Type B pancreatic cell (in vitro differentiated cells): ENCODE results near the gene SMIM22. TPM values are rescaled to one million over a fixed set of nuclear protein-coding genes. Genes with fewer than 3 reads are reported as not detected.

ENCODE experiments used
- DNase-seq: peaks from one replicate; pipeline ENCODE4 v3.0.0; 2021; ENCODE audit warnings: mixed read lengths; ENCODE audit not compliant: unreplicated experiment; ENCODE audit errors: extremely low spot score
- H3K27ac Mint-ChIP-seq: 2 replicates; pipeline ENCODE4 v1.8.0; 2021; ENCODE audit warnings: mild to moderate bottlenecking, mixed read lengths
- H3K27me3 Mint-ChIP-seq: 2 replicates; pipeline ENCODE4 v1.8.0; 2021; ENCODE audit warnings: mixed read lengths
- H3K36me3 Mint-ChIP-seq: 2 replicates; pipeline ENCODE4 v1.8.0; 2021; ENCODE audit warnings: mixed read lengths
- H3K4me1 Mint-ChIP-seq: one replicate; pipeline ENCODE4 v1.8.0; 2021; ENCODE audit warnings: mixed read lengths; ENCODE audit not compliant: unreplicated experiment
- H3K4me3 Mint-ChIP-seq: 2 replicates; pipeline ENCODE4 v1.8.0; 2021; ENCODE audit warnings: mild to moderate bottlenecking, mixed read lengths
- H3K9me3 Mint-ChIP-seq: 2 replicates; pipeline ENCODE4 v1.8.0; 2021; ENCODE audit warnings: mixed read lengths
- CTCF ChIP-seq: fragments of 200-600 bp; sonication (generic); conservative IDR thresholded peaks from 2 replicates; pipeline ENCODE4 v1.5.0; 2021; ENCODE audit warnings: antibody characterized with exemption, mild to moderate bottlenecking
- total RNA-seq: library from RNA; stranded (reverse); gene quantifications from 2 replicates; pipeline ENCODE4 v1.2.1, GENCODE V29; 2021; ENCODE audit warnings: low replicate concordance

The SMIM22 gene
- total RNA-seq, 1 donor from 2014 or later, result 7.8 TPM

DNA sequence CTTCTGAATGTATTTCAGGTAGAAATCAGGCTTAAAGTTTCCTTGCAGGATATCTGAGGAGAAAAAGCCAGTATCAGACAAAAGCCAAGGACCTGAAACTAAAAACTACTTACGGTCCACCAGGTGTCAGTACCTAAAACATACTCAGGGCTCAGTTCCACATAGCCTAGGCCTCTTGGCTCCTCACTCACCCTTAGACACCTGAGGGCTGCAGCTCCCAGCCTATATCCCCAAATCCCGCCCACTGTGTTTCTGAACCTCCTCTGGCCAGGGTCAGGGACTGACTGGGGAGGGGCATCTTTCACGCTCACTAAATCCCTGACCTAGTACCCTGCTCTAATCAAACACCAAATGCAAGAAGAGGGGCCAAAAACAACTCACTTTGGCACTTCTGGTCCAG lies 16.1 kb downstream of the SMIM22 start:
- Mint-ChIP-seq H3K4me3 (no peak overlapping the region), H3K4me1 (no peaks in the 10 kb centered on the region), H3K9me3 (no peaks in the 10 kb centered on the region), H3K27me3 (no peaks in the 10 kb centered on the region), H3K27ac (no peak overlapping the region), H3K36me3 (peaks cover 17% of the 10 kb centered on the region)
- no peak for TF ChIP-seq CTCF
- no peak for DNase-seq

- no peak overlapping the region for H3K4me3 Mint-ChIP-seq
- H3K36me3 Mint-ChIP-seq, result peaks cover 20% of the 10 kb centered on the region
- no peak for DNase-seq
- H3K4me1 Mint-ChIP-seq, result no peaks in the 10 kb centered on the region
- H3K27ac Mint-ChIP-seq, result no peak overlapping the region
- TF ChIP-seq CTCF, result no peak
- no peaks in the 10 kb centered on the region for H3K27me3 Mint-ChIP-seq
- no peaks in the 10 kb centered on the region for H3K9me3 Mint-ChIP-seq
These were observed 16.6 kb downstream of the SMIM22 start for GRCh38 chr16:4811773-4812172.

DNA sequence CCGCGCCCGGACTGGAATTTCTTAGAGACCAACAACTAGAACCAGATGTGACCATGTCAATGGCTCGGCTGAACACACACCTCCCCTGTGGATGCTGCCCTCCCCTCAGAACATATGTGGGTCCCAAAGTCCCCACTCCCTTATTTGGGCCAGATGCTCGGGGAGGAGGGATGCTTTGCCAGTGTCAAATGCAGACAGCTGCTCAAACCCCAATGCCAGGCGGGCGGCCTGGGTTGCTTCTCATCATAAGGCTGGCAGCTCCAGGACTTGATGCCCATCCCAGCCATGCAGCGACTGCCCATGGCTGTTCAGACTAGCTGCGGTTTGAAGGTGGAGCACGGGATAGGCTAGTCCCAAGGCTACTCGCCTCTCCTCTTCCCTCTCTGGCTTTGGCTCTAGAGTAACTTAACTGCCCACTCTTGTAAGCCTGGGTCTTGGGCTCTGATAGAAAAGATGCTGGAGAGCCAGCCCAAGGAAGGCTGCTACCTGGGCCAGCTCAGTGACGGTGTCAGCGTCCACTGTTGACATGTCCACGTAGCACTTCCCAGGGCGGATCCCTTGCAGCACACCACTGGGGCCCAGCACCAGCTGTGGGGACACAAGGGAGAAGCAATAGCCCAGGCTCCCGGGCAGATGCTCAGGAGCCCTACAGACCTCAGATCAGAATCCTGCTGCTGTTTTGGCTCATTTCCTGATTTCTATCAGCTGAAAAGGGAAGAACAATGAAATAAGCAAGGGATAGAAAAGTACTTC lies 18.3 kb downstream of the SMIM22 start:
- no peaks in the 10 kb centered on the region for H3K27me3 Mint-ChIP-seq
- DNase-seq, result no peak
- no peak overlapping the region for H3K4me3 Mint-ChIP-seq
- H3K9me3 Mint-ChIP-seq, result no peaks in the 10 kb centered on the region
- no peaks in the 10 kb centered on the region for H3K4me1 Mint-ChIP-seq
- H3K27ac Mint-ChIP-seq, result no peak overlapping the region
- no peak for TF ChIP-seq CTCF
- peaks cover 21% of the 10 kb centered on the region for H3K36me3 Mint-ChIP-seq

GRCh38 chr16:4814046-4814445 lies 18.9 kb downstream of the SMIM22 start:
- no peaks in the 10 kb centered on the region for H3K9me3 Mint-ChIP-seq
- H3K4me3 Mint-ChIP-seq, result no peak overlapping the region
- peaks cover 26% of the 10 kb centered on the region for H3K36me3 Mint-ChIP-seq
- TF ChIP-seq CTCF, result no peak
- no peak overlapping the region for H3K27ac Mint-ChIP-seq
- H3K4me1 Mint-ChIP-seq, result no peaks in the 10 kb centered on the region
- H3K27me3 Mint-ChIP-seq, result no peaks in the 10 kb centered on the region
- DNase-seq, result no peak

DNA sequence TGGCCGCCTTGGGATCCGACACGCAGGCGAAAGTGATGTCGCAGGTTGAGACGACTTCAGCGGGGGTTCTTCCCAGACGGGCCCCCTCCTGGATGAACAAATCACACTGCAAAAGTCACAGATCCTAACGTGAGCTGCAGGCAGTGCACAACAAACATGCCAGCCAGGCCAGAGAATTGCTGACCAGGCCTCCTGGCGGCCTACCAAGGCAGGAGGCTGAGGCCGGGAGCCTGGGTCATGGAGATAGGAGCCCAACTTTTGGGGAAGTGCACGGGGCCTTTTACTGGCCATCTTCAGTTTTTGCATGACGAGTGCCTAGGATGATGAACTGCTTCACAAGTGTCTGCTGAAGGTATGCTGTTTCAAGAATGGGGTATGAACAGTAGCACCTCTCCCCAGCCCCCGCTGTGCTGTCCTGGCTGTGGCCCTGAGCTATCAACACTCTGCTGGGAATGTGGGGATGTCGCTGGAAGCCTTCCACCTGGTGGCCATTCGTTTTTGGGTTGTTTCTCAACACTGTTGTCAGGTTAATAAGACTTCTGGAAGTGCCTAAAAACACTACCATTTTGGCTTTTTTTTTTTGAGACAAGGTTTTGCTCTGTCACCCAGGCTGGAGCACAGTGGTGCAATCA lies 19.5 kb downstream of the SMIM22 start:
- H3K4me1 Mint-ChIP-seq, result no peaks in the 10 kb centered on the region
- peaks cover 26% of the 10 kb centered on the region for H3K36me3 Mint-ChIP-seq
- H3K4me3 Mint-ChIP-seq, result no peak overlapping the region
- H3K27me3 Mint-ChIP-seq, result no peaks in the 10 kb centered on the region
- no peak for DNase-seq
- TF ChIP-seq CTCF, result no peak
- no peak overlapping the region for H3K27ac Mint-ChIP-seq
- H3K9me3 Mint-ChIP-seq, result no peaks in the 10 kb centered on the region
